ENCODE data around the gene RHOB. TPM values are rescaled to one million over a fixed set of nuclear protein-coding genes. Genes with fewer than 3 reads are reported as not detected.
"Not testable (repeated sequence)": the region's sequence is repeated elsewhere in the genome, so short reads cannot be mapped to it uniquely, and the experiment has no call there.

Gene RHOB
- total RNA-seq, 1 donor from 2014 or later: 1,771 TPM

GRCh38 chr2:20432714-20433113, 14.2 kb upstream of the RHOB start:
- no peaks in the 10 kb centered on the region for H3K36me3 ChIP-seq
- no peak overlapping the region for H3K27ac ChIP-seq
- DNase-seq (ENCODE audit: extremely low spot score in 2 of 2): peak in 1 of 2 donors; percentile 74
- TF ChIP-seq POLR2AphosphoS5 (IDR thresholded peaks at IDR 0.05; ENCODE audit: insufficient read depth in 1 of 2, low read depth in 1 of 2) (no peak), CTCF (IDR thresholded peaks at IDR 0.05) (no peak), POLR2A (IDR thresholded peaks at IDR 0.05) (no peak)
- no peaks in the 10 kb centered on the region for H3K27me3 ChIP-seq
- H3K4me3 ChIP-seq: no peak overlapping the region
- intact Hi-C loops (cut with DNase I): no loop called here
- H3K4me1 ChIP-seq: peaks cover 20% of the 10 kb centered on the region
- H3K9me3 ChIP-seq: no peaks in the 10 kb centered on the region

GRCh38 chr2:20433249-20433648, 13.6 kb upstream of the RHOB start:
- Histone ChIP-seq H3K36me3 (no peaks in the 10 kb centered on the region), H3K9me3 (no peaks in the 10 kb centered on the region), H3K27ac (no peak overlapping the region), H3K4me1 (peaks cover 26% of the 10 kb centered on the region), H3K27me3 (no peaks in the 10 kb centered on the region), H3K4me3 (no peak overlapping the region)
- peak in 1 of 2 donors; percentile 72 for DNase-seq (ENCODE audit: extremely low spot score in 2 of 2)
- TF ChIP-seq POLR2A (IDR thresholded peaks at IDR 0.05) (no peak), POLR2AphosphoS5 (IDR thresholded peaks at IDR 0.05; ENCODE audit: insufficient read depth in 1 of 2, low read depth in 1 of 2) (no peak), CTCF (IDR thresholded peaks at IDR 0.05) (no peak)
- intact Hi-C loops (cut with DNase I): no loop called here

- H3K4me1 ChIP-seq: peaks cover 30% of the 10 kb centered on the region
- TF ChIP-seq CTCF (IDR thresholded peaks at IDR 0.05): no peak
- TF ChIP-seq POLR2A (IDR thresholded peaks at IDR 0.05): no peak
- TF ChIP-seq POLR2AphosphoS5 (IDR thresholded peaks at IDR 0.05; ENCODE audit: insufficient read depth in 1 of 2, low read depth in 1 of 2): no peak
- peak in 1 of 2 donors; percentile 54 for DNase-seq (ENCODE audit: extremely low spot score in 2 of 2)
- no peaks in the 10 kb centered on the region for H3K9me3 ChIP-seq
- H3K27ac ChIP-seq: no peak overlapping the region
- H3K27me3 ChIP-seq: no peaks in the 10 kb centered on the region
- intact Hi-C loops (cut with DNase I): no loop called here
- no peaks in the 10 kb centered on the region for H3K36me3 ChIP-seq
- no peak overlapping the region for H3K4me3 ChIP-seq
These were observed 12.8 kb upstream of the RHOB start for GRCh38 chr2:20433946-20434553.

GRCh38 chr2:20434588-20435294, 12.1 kb upstream of the RHOB start:
- intact Hi-C loops (cut with DNase I): no loop called here
- DNase-seq (ENCODE audit: extremely low spot score in 2 of 2): no peak
- no peak overlapping the region for H3K27ac ChIP-seq

GRCh38 chr2:20435456-20435855, 11.4 kb upstream of the RHOB start:
- H3K9me3 ChIP-seq; H3K4me3 ChIP-seq; H3K36me3 ChIP-seq; intact Hi-C loops (cut with DNase I); H3K27me3 ChIP-seq; H3K27ac ChIP-seq: not testable (repeated sequence)
- peak in 1 of 2 donors; percentile 44 for DNase-seq (ENCODE audit: extremely low spot score in 2 of 2)
- H3K4me1 ChIP-seq: peaks cover 23% of the 10 kb centered on the region

More at GRCh38 chr2:20434588-20435294, 12.1 kb upstream of the RHOB start:
- H3K4me3 ChIP-seq: no peak overlapping the region
- H3K4me1 ChIP-seq: peaks cover 30% of the 10 kb centered on the region
- TF ChIP-seq POLR2A (IDR thresholded peaks at IDR 0.05) (no peak), POLR2AphosphoS5 (IDR thresholded peaks at IDR 0.05; ENCODE audit: insufficient read depth in 1 of 2, low read depth in 1 of 2) (no peak), CTCF (IDR thresholded peaks at IDR 0.05) (no peak)
- no peaks in the 10 kb centered on the region for H3K27me3 ChIP-seq
- H3K9me3 ChIP-seq: no peaks in the 10 kb centered on the region
- H3K36me3 ChIP-seq: no peaks in the 10 kb centered on the region
